Endothelial cell of umbilical vein (primary cell): ENCODE measurements around the gene PUM2. TPM values are rescaled to one million over a fixed set of nuclear protein-coding genes. Genes with fewer than 3 reads are reported as not detected.

Experiments
- BruUV-seq: library from RNA; stranded (reverse); fragments of 400-500 nt; replicated peaks from 2 replicates; lab custom pipeline; 2021; lab: Mats Ljungman, UMichigan
- CTCF ChIA-PET: fragments of 300-600, 350-600 bp; sonication (Branson Sonifier 250); formaldehyde crosslinking; loops from one replicate; lab custom pipeline; 2021; ENCODE audit warnings: antibody characterized with exemption, inconsistent platforms; lab: Charles Lee
- POLR2A ChIA-PET: fragments of 300-600, 350-600 bp; sonication (Branson Sonifier 250); formaldehyde crosslinking; loops from one replicate; lab custom pipeline; 2021; ENCODE audit warnings: antibody characterized with exemption, inconsistent platforms; lab: Charles Lee
- DNase-seq: peaks from one replicate; pipeline ENCODE4 v3.0.0-alpha.2; 2011; ENCODE audit warnings: low read depth, low spot score
- FAIRE-seq: peaks from 2 replicates; lab custom pipeline; 2011; peaks lifted over from hg19 to GRCh38; lab: Jason Lieb, UNC
- H2AFZ ChIP-seq: 2 replicates; pipeline ENCODE4 v1.6.0; 2012; ENCODE audit warnings: low read depth, low read length, control low read depth, inconsistent platforms
- H3K27ac ChIP-seq: 2 replicates; pipeline ENCODE4 v1.5.1; 2011; ENCODE audit warnings: low read depth, mild to moderate bottlenecking, control low read depth, low read length, moderate library complexity; ENCODE audit not compliant: insufficient read depth
- H3K27me3 ChIP-seq, 2 experiments: 2 replicates each; pipeline versions ENCODE4 v1.6.0 to v1.6.1; 2011; ENCODE audit warnings: low read length in 2 of 2, mixed read lengths in 1 of 2; ENCODE audit not compliant: control insufficient read depth in 2 of 2, insufficient read depth in 2 of 2
- H3K36me3 ChIP-seq, 2 experiments: 2 replicates in 1 of 2; 3 replicates in 1 of 2; pipeline ENCODE4 v1.5.1; 2011; ENCODE audit warnings: low read length in 2 of 2, mild to moderate bottlenecking in 1 of 2, moderate library complexity in 1 of 2; ENCODE audit not compliant: control insufficient read depth in 2 of 2, insufficient read depth in 2 of 2; ENCODE audit errors: extremely low read depth in 1 of 2
- H3K4me1 ChIP-seq: 3 replicates; pipeline ENCODE4 v1.5.1; 2011; ENCODE audit warnings: mild to moderate bottlenecking, low read length; ENCODE audit not compliant: control insufficient read depth, insufficient read depth; ENCODE audit errors: extremely low read depth
- H3K4me2 ChIP-seq: 2 replicates; pipeline ENCODE4 v1.6.1; 2011; ENCODE audit warnings: low read length, control low read depth, mixed read lengths; ENCODE audit not compliant: insufficient read depth
- H3K4me3 ChIP-seq, 3 experiments: fragments of 200-600 bp in 1 of 3; sonication (generic), shearing (Covaris generic) in 1 of 3; replicated peaks in 1 of 3; 2 replicates each; pipeline ENCODE4 v1.5.1; 2011 to 2016; ENCODE audit warnings: control low read depth in 3 of 3, low read length in 3 of 3, mild to moderate bottlenecking in 2 of 3, inconsistent platforms in 1 of 3, low read depth in 1 of 3, moderate library complexity in 1 of 3; ENCODE audit not compliant: insufficient read depth in 1 of 3
- H3K79me2 ChIP-seq: 2 replicates; pipeline ENCODE4 v1.6.0; 2012; ENCODE audit warnings: low read length, inconsistent platforms; ENCODE audit not compliant: control insufficient read depth, insufficient read depth
- H3K9ac ChIP-seq: replicated peaks from 2 replicates; pipeline ENCODE3; 2011; ENCODE audit warnings: low read length, control low read depth; ENCODE audit not compliant: insufficient read depth; ENCODE audit errors: extremely low read depth
- H3K9me1 ChIP-seq: replicated peaks from 3 replicates; pipeline ENCODE4 v1.6.0; 2011; ENCODE audit warnings: mild to moderate bottlenecking, low read length; ENCODE audit not compliant: control insufficient read depth, insufficient read depth; ENCODE audit errors: extremely low read depth
- H3K9me3 ChIP-seq: replicated peaks from 2 replicates; pipeline ENCODE4 v1.5.1; 2012; ENCODE audit warnings: low read length, inconsistent platforms; ENCODE audit not compliant: control insufficient read depth, insufficient read depth
- H4K20me1 ChIP-seq: replicated peaks from 2 replicates; pipeline ENCODE3; 2011; ENCODE audit warnings: mild to moderate bottlenecking, low read length; ENCODE audit not compliant: control insufficient read depth, insufficient read depth; ENCODE audit errors: extremely low read depth
- CTCF ChIP-seq, 2 donors: IDR thresholded peaks; 1 replicate in 1 of 2; 2 replicates in 1 of 2; pipeline ENCODE4 v1.5.1; 2011; ENCODE audit warnings: low read length in 2 of 2, mild to moderate bottlenecking in 2 of 2, moderate library complexity in 2 of 2, control low read depth in 1 of 2, inconsistent platforms in 1 of 2, low read depth in 1 of 2; ENCODE audit not compliant: insufficient read depth in 1 of 2; ENCODE audit errors: extremely low read depth in 1 of 2
- EZH2 ChIP-seq: IDR thresholded peaks from 2 replicates; pipeline ENCODE4 v1.6.1; 2012; ENCODE audit warnings: borderline replicate concordance, low read depth, mild to moderate bottlenecking, moderate library complexity, low read length, inconsistent platforms; ENCODE audit not compliant: severe bottlenecking
- FOS ChIP-seq: IDR thresholded peaks from 2 replicates; pipeline ENCODE4 v1.6.1; 2011; ENCODE audit warnings: mild to moderate bottlenecking, low read length, moderate library complexity, borderline replicate concordance; ENCODE audit not compliant: insufficient read depth
- GATA2 ChIP-seq: IDR thresholded peaks from 2 replicates; pipeline ENCODE4 v1.7.0; 2011; ENCODE audit warnings: low read depth, mild to moderate bottlenecking, moderate library complexity, mixed read lengths, low read length; ENCODE audit not compliant: insufficient read length, insufficient read depth
- JUN ChIP-seq: IDR thresholded peaks from 2 replicates; pipeline ENCODE4 v1.6.1; 2011; ENCODE audit warnings: borderline replicate concordance, low read depth; ENCODE audit not compliant: insufficient read length, insufficient read depth
- MAX ChIP-seq: IDR thresholded peaks from 2 replicates; pipeline ENCODE4 v1.6.1; 2011; ENCODE audit not compliant: insufficient read depth, insufficient read length
- MYC ChIP-seq: IDR thresholded peaks from one replicate; pipeline ENCODE4 v1.6.1; 2011; ENCODE audit warnings: mild to moderate bottlenecking, low read depth, low read length
- POLR2A ChIP-seq: IDR thresholded peaks from 2 replicates; pipeline ENCODE4 v1.6.1; 2012; ENCODE audit warnings: low read depth, mild to moderate bottlenecking, control low read depth, low read length
- POLR2AphosphoS5 ChIP-seq: IDR thresholded peaks from 2 replicates; pipeline ENCODE4 v1.6.1; 2012; ENCODE audit warnings: low read depth, mild to moderate bottlenecking, control low read depth, low read length, moderate library complexity; ENCODE audit not compliant: insufficient read depth
- dilution Hi-C: fragments of 300-500 bp; cut with MboI; formaldehyde crosslinking; loops from one replicate; pipeline ENCODE4 v1.15.0; 2019; ENCODE audit warnings: low sequenced_read_pairs; ENCODE audit not compliant: extremely low pct_ligation_motif_present
- intact Hi-C: fragments of 100-400 bp; cut with micrococcal nuclease; formaldehyde crosslinking; loops from one replicate; pipeline ENCODE4 v1.10.0; 2022
- polyA plus RNA-seq, 4 experiments: library from polyadenylated mRNA; depleted of rRNA in 3 of 4; stranded (reverse) in 3 of 4; unstranded in 1 of 4; fragments of >200 nt; gene quantifications; 2 replicates each; pipeline versions ENCODE4 v1.2.1 to v1.2.3, GENCODE V29; 2011 to 2012; ENCODE audit warnings: missing spikeins in 1 of 4
- total RNA-seq: library from RNA; stranded (reverse); gene quantifications from 2 replicates; pipeline ENCODE4 v1.2.3, GENCODE V29; 2021

The PUM2 gene
- total and polyA plus RNA-seq, 2 donors (not counting 3 experiments of a cell fraction or from before 2014, with no cell fraction given) = 32.9 to 83.7 TPM

GRCh38 chr2:20370191-20370590 lies 19.5 kb upstream of the PUM2 start:
- Histone ChIP-seq H3K9me3 (no peaks in the 10 kb centered on the region), H3K9me1 (no peaks in the 10 kb centered on the region), H3K4me2 (no peak overlapping the region), H2AFZ (no peak overlapping the region), H3K27ac (no peak overlapping the region), H3K36me3 (no peaks in the 10 kb centered on the region), H3K27me3 (peaks cover 32 to 33% of the 10 kb centered on the region in 2 experiments), H3K9ac (no peak overlapping the region), H3K4me3 (no peak overlapping the region), H3K79me2 (no peaks in the 10 kb centered on the region), H4K20me1 (no peaks in the 10 kb centered on the region), H3K4me1 (no peaks in the 10 kb centered on the region)
- DNase-seq (no peak), FAIRE-seq (no peak)
- intact Hi-C loops = no loop called here
- no TSS peak for BruUV-seq
- POLR2A ChIA-PET = no interaction called here
- CTCF ChIA-PET = interaction anchor here (0.9 to 1.2 kb wide), 4 partner anchors 9 to 272 kb away, joined by 3 to 5 read pairs (median 3); no protein-coding TSS in a partner anchor
- dilution Hi-C loops = no loop called here
- TF ChIP-seq FOS (no peak), POLR2A (no peak), GATA2 (no peak), POLR2AphosphoS5 (no peak), EZH2 (no peak), MYC (no peak)

- H4K20me1 ChIP-seq = no peaks in the 10 kb centered on the region
- ChIA-PET POLR2A (no interaction called here), CTCF (interaction anchor here (0.9 to 1.3 kb wide), 2 partner anchors 10 to 42 kb away, joined by 3 to 5 read pairs; no protein-coding TSS in a partner anchor)
- TF ChIP-seq FOS (no peak), GATA2 (no peak), CTCF (IDR thresholded peaks at IDR 0.05; ENCODE audit: extremely low read depth in 1 of 2, insufficient read depth in 1 of 2, low read depth in 1 of 2, low read length in 2 of 2) (no peak), EZH2 (no peak), MYC (no peak), POLR2A (no peak), JUN (no peak), MAX (no peak), POLR2AphosphoS5 (no peak)
- peaks cover 34 to 37% of the 10 kb centered on the region in 2 experiments for H3K27me3 ChIP-seq
- H3K4me1 ChIP-seq = no peaks in the 10 kb centered on the region
- no peak overlapping the region for H3K9ac ChIP-seq
- DNase-seq (no peak), FAIRE-seq (no peak)
- H3K4me3 ChIP-seq = no peak overlapping the region
- no peak overlapping the region for H3K27ac ChIP-seq
- no peaks in the 10 kb centered on the region for H3K9me1 ChIP-seq
- dilution Hi-C loops = no loop called here
- no peaks in the 10 kb centered on the region for H3K36me3 ChIP-seq
- intact Hi-C loops = no loop called here
- BruUV-seq = no TSS peak
- H2AFZ ChIP-seq = no peak overlapping the region
- H3K4me2 ChIP-seq = no peak overlapping the region
- no peaks in the 10 kb centered on the region for H3K79me2 ChIP-seq
- H3K9me3 ChIP-seq = no peaks in the 10 kb centered on the region
Observed at GRCh38 chr2:20369366-20369765, 18.7 kb upstream of the PUM2 start.
